ENCODE results near the gene HSPG2. TPM values are rescaled to one million over a fixed set of nuclear protein-coding genes. Genes with fewer than 3 reads are reported as not detected.

HSPG2 gene
- total and polyA plus RNA-seq, 7 experiments from 2014 or later = 1.0 to 20.8 (median 9.4) TPM

- POLR2A ChIA-PET = no interaction called here
- Histone ChIP-seq H3K36me3 (ENCODE audit: control insufficient read depth in 2 of 3, insufficient read depth in 3 of 3, low read length in 3 of 3) (no peaks in the 10 kb centered on the region), H3K27ac (ENCODE audit: low read depth, low read length) (no peak overlapping the region), H3K27me3 (ENCODE audit: control insufficient read depth in 2 of 2, insufficient read depth in 2 of 2, low read length in 2 of 2) (no peaks in the 10 kb centered on the region), H3K4me3 (ENCODE audit: low read length) (no peak overlapping the region), H3K9me3 (ENCODE audit: control insufficient read depth in 2 of 3, low read length in 3 of 3) (no peaks in the 10 kb centered on the region), H3K4me1 (ENCODE audit: control insufficient read depth in 2 of 2, insufficient read depth in 2 of 2, low read length in 2 of 2) (peaks cover 0 to 5% of the 10 kb centered on the region in 2 donors)
- intact Hi-C loops (cut with micrococcal nuclease) = no loop called here
- ATAC-seq (no peak), DNase-seq (no peak)
- Mint-ChIP-seq H3K27me3 (no peaks in the 10 kb centered on the region), H3K4me1 (peaks cover under 1 to 12% (median 6%) of the 10 kb centered on the region in 7 donors), H3K36me3 (no peaks in the 10 kb centered on the region), H3K9me3 (no peaks in the 10 kb centered on the region), H3K27ac (no peak overlapping the region), H3K4me3 (no peak overlapping the region)
- CTCF ChIA-PET = no interaction called here
Measured at GRCh38 chr1:21914880-21915640, 22.1 kb downstream of the HSPG2 start.

- Mint-ChIP-seq H3K4me3 (no peak overlapping the region), H3K27ac (peak overlapping the region in 3 of 9 donors; percentile 60 to 63 (median 62)), H3K9me3 (no peaks in the 10 kb centered on the region), H3K36me3 (no peaks in the 10 kb centered on the region), H3K4me1 (peaks cover 6 to 18% (median 12%) of the 10 kb centered on the region in 7 donors), H3K27me3 (no peaks in the 10 kb centered on the region)
- intact Hi-C loops (cut with micrococcal nuclease) = no loop called here
- no peaks in the 10 kb centered on the region for H3K36me3 ChIP-seq (ENCODE audit: control insufficient read depth in 2 of 3, insufficient read depth in 3 of 3, low read length in 3 of 3)
- DNase-seq = no peak
- no peak for ATAC-seq
- no peak overlapping the region for H3K27ac ChIP-seq (ENCODE audit: low read depth, low read length)
- peaks cover 0 to 7% of the 10 kb centered on the region in 2 donors for H3K4me1 ChIP-seq (ENCODE audit: control insufficient read depth in 2 of 2, insufficient read depth in 2 of 2, low read length in 2 of 2)
- no peaks in the 10 kb centered on the region for H3K27me3 ChIP-seq (ENCODE audit: control insufficient read depth in 2 of 2, insufficient read depth in 2 of 2, low read length in 2 of 2)
- CTCF ChIA-PET = no interaction called here
- POLR2A ChIA-PET = no interaction called here
- H3K9me3 ChIP-seq (ENCODE audit: control insufficient read depth in 2 of 3, low read length in 3 of 3) = no peaks in the 10 kb centered on the region
- no peak overlapping the region for H3K4me3 ChIP-seq (ENCODE audit: low read length)
Measured at GRCh38 chr1:21914450-21914849, 22.7 kb downstream of the HSPG2 start.

GRCh38 chr1:21913763-21914162, 23.3 kb downstream of the HSPG2 start:
- ATAC-seq (peak; percentile 65), DNase-seq (no peak)
- Histone ChIP-seq H3K27ac (ENCODE audit: low read depth, low read length) (no peak overlapping the region), H3K4me1 (ENCODE audit: control insufficient read depth in 2 of 2, insufficient read depth in 2 of 2, low read length in 2 of 2) (peaks cover 0 to 7% of the 10 kb centered on the region in 2 donors), H3K36me3 (ENCODE audit: control insufficient read depth in 2 of 3, insufficient read depth in 3 of 3, low read length in 3 of 3) (no peaks in the 10 kb centered on the region), H3K9me3 (ENCODE audit: control insufficient read depth in 2 of 3, low read length in 3 of 3) (no peaks in the 10 kb centered on the region), H3K27me3 (ENCODE audit: control insufficient read depth in 2 of 2, insufficient read depth in 2 of 2, low read length in 2 of 2) (no peaks in the 10 kb centered on the region), H3K4me3 (ENCODE audit: low read length) (no peak overlapping the region)
- H3K4me3 Mint-ChIP-seq = no peak overlapping the region
- H3K27me3 Mint-ChIP-seq = no peaks in the 10 kb centered on the region
- intact Hi-C loops (cut with micrococcal nuclease) = no loop called here
- peaks cover 7 to 19% (median 13%) of the 10 kb centered on the region in 7 donors for H3K4me1 Mint-ChIP-seq
- CTCF ChIA-PET = no interaction called here
- POLR2A ChIA-PET = no interaction called here
- H3K36me3 Mint-ChIP-seq = no peaks in the 10 kb centered on the region
- H3K9me3 Mint-ChIP-seq = no peaks in the 10 kb centered on the region
- H3K27ac Mint-ChIP-seq = peak overlapping the region in 7 of 9 donors; percentile 9 to 65 (median 60)

GRCh38 chr1:21913258-21913657, 23.9 kb downstream of the HSPG2 start:
- Mint-ChIP-seq H3K27me3 (no peaks in the 10 kb centered on the region), H3K4me1 (peaks cover 7 to 20% (median 14%) of the 10 kb centered on the region in 7 donors), H3K4me3 (no peak overlapping the region), H3K36me3 (no peaks in the 10 kb centered on the region), H3K27ac (peak overlapping the region in 2 of 9 donors; percentile 9 to 62), H3K9me3 (no peaks in the 10 kb centered on the region)
- Histone ChIP-seq H3K36me3 (ENCODE audit: control insufficient read depth in 2 of 3, insufficient read depth in 3 of 3, low read length in 3 of 3) (no peaks in the 10 kb centered on the region), H3K27ac (ENCODE audit: low read depth, low read length) (no peak overlapping the region), H3K4me1 (ENCODE audit: control insufficient read depth in 2 of 2, insufficient read depth in 2 of 2, low read length in 2 of 2) (peaks cover 0 to 7% of the 10 kb centered on the region in 2 donors), H3K9me3 (ENCODE audit: control insufficient read depth in 2 of 3, low read length in 3 of 3) (no peaks in the 10 kb centered on the region), H3K27me3 (ENCODE audit: control insufficient read depth in 2 of 2, insufficient read depth in 2 of 2, low read length in 2 of 2) (no peaks in the 10 kb centered on the region), H3K4me3 (ENCODE audit: low read length) (no peak overlapping the region)
- ChIA-PET POLR2A (no interaction called here), CTCF (no interaction called here)
- ATAC-seq (no peak), DNase-seq (no peak)
- intact Hi-C loops (cut with micrococcal nuclease) = no loop called here

- H3K36me3 Mint-ChIP-seq = no peaks in the 10 kb centered on the region
- CTCF ChIA-PET = no interaction called here
- POLR2A ChIA-PET = no interaction called here
- no peaks in the 10 kb centered on the region for H3K9me3 Mint-ChIP-seq
- Histone ChIP-seq H3K27me3 (ENCODE audit: control insufficient read depth in 2 of 2, insufficient read depth in 2 of 2, low read length in 2 of 2) (no peaks in the 10 kb centered on the region), H3K4me3 (ENCODE audit: low read length) (no peak overlapping the region), H3K4me1 (ENCODE audit: control insufficient read depth in 2 of 2, insufficient read depth in 2 of 2, low read length in 2 of 2) (peaks cover 0 to 7% of the 10 kb centered on the region in 2 donors), H3K9me3 (ENCODE audit: control insufficient read depth in 2 of 3, low read length in 3 of 3) (no peaks in the 10 kb centered on the region), H3K36me3 (ENCODE audit: control insufficient read depth in 2 of 3, insufficient read depth in 3 of 3, low read length in 3 of 3) (no peaks in the 10 kb centered on the region), H3K27ac (ENCODE audit: low read depth, low read length) (no peak overlapping the region)
- ATAC-seq (no peak), DNase-seq (no peak)
- peak overlapping the region in 1 of 9 donors; percentile 28 for H3K27ac Mint-ChIP-seq
- H3K4me1 Mint-ChIP-seq = peaks cover 7 to 24% (median 17%) of the 10 kb centered on the region in 7 donors
- no peak overlapping the region for H3K4me3 Mint-ChIP-seq
- H3K27me3 Mint-ChIP-seq = no peaks in the 10 kb centered on the region
- intact Hi-C loops (cut with micrococcal nuclease) = no loop called here
Measured at GRCh38 chr1:21912038-21912758, 24.9 kb downstream of the HSPG2 start.

GRCh38 chr1:21911205-21912001, 25.7 kb downstream of the HSPG2 start:
- ATAC-seq (no peak), DNase-seq (no peak)
- POLR2A ChIA-PET = no interaction called here
- peaks cover 0 to 7% of the 10 kb centered on the region in 2 donors for H3K4me1 ChIP-seq (ENCODE audit: control insufficient read depth in 2 of 2, insufficient read depth in 2 of 2, low read length in 2 of 2)
- Mint-ChIP-seq H3K4me1 (peaks cover 7 to 24% (median 17%) of the 10 kb centered on the region in 7 donors), H3K9me3 (no peaks in the 10 kb centered on the region), H3K4me3 (no peak overlapping the region), H3K27ac (peak overlapping the region in 1 of 9 donors; percentile 70), H3K36me3 (no peaks in the 10 kb centered on the region), H3K27me3 (no peaks in the 10 kb centered on the region)
- no peaks in the 10 kb centered on the region for H3K9me3 ChIP-seq (ENCODE audit: control insufficient read depth in 2 of 3, low read length in 3 of 3)
- H3K4me3 ChIP-seq (ENCODE audit: low read length) = no peak overlapping the region
- CTCF ChIA-PET = no interaction called here
- no peaks in the 10 kb centered on the region for H3K36me3 ChIP-seq (ENCODE audit: control insufficient read depth in 2 of 3, insufficient read depth in 3 of 3, low read length in 3 of 3)
- intact Hi-C loops (cut with micrococcal nuclease) = no loop called here
- no peaks in the 10 kb centered on the region for H3K27me3 ChIP-seq (ENCODE audit: control insufficient read depth in 2 of 2, insufficient read depth in 2 of 2, low read length in 2 of 2)
- H3K27ac ChIP-seq (ENCODE audit: low read depth, low read length) = no peak overlapping the region

Measured in naive thymus-derived CD4-positive, alpha-beta T cell (primary cell).